ENCODE measurements around the gene ZNF507. TPM values are rescaled to one million over a fixed set of nuclear protein-coding genes. Genes with fewer than 3 reads are reported as not detected.
A peak's percentile ranks its signal among the peaks of the same experiment; 100 is the strongest.
"Not testable (repeated sequence)": the region's sequence is repeated elsewhere in the genome, so short reads cannot be mapped to it uniquely, and the experiment has no call there.

Gene ZNF507
- total RNA-seq, 1 donor from 2014 or later, result 13.7 TPM

GRCh38 chr19:32359581-32359980 lies 14.2 kb downstream of the ZNF507 start:
- no peak for ATAC-seq (ENCODE audit: poor library complexity)
- no peak for DNase-seq
- intact Hi-C loops (cut with DNase I), result no loop called here

- intact Hi-C loops (cut with DNase I), result no loop called here
- DNase-seq (no peak), ATAC-seq (ENCODE audit: poor library complexity) (no peak)
Observed at GRCh38 chr19:32361574-32362317, 16.3 kb downstream of the ZNF507 start.

- no peak for ATAC-seq (ENCODE audit: poor library complexity)
- intact Hi-C loops (cut with DNase I), result no loop called here
- DNase-seq, result no peak
Observed at GRCh38 chr19:32362318-32362691, 16.9 kb downstream of the ZNF507 start.

- no peak for DNase-seq
- ATAC-seq (ENCODE audit: poor library complexity), result peak; percentile 73
- intact Hi-C loops (cut with DNase I), result no loop called here
Observed at GRCh38 chr19:32363175-32363574, 17.8 kb downstream of the ZNF507 start.

- ATAC-seq (ENCODE audit: poor library complexity) (peak; percentile 30), DNase-seq (no peak)
- intact Hi-C loops (cut with DNase I), result no loop called here
Observed at GRCh38 chr19:32363632-32364031, 18.2 kb downstream of the ZNF507 start.

- intact Hi-C loops (cut with DNase I), result no loop called here
- ATAC-seq (ENCODE audit: poor library complexity), result peak; percentile 64
Observed at GRCh38 chr19:32364040-32364439, 18.6 kb downstream of the ZNF507 start.

GRCh38 chr19:32367063-32367462 lies 21.7 kb downstream of the ZNF507 start:
- intact Hi-C loops (cut with DNase I), result no loop called here
- no peak for DNase-seq
- no peak for ATAC-seq (ENCODE audit: poor library complexity)

More at GRCh38 chr19:32364040-32364439, 18.6 kb downstream of the ZNF507 start:
- no peak for DNase-seq

- ATAC-seq (ENCODE audit: poor library complexity) (peak; percentile 20), DNase-seq (no peak)
- intact Hi-C loops (cut with DNase I), result no loop called here
Observed at GRCh38 chr19:32367948-32368536, 22.6 kb downstream of the ZNF507 start.

GRCh38 chr19:32368787-32369186 lies 23.4 kb downstream of the ZNF507 start:
- DNase-seq, result no peak
- intact Hi-C loops (cut with DNase I), result no loop called here
- no peak for ATAC-seq (ENCODE audit: poor library complexity)

GRCh38 chr19:32372726-32373517 lies 27.5 kb downstream of the ZNF507 start:
- intact Hi-C loops (cut with DNase I), result no loop called here
- DNase-seq (no peak), ATAC-seq (ENCODE audit: poor library complexity) (no peak)

GRCh38 chr19:32373585-32374295 lies 28.3 kb downstream of the ZNF507 start:
- intact Hi-C loops (cut with DNase I), result no loop called here
- DNase-seq (no peak), ATAC-seq (ENCODE audit: poor library complexity) (peak; percentile 90)

GRCh38 chr19:32374362-32374761 lies 29.0 kb downstream of the ZNF507 start:
- ATAC-seq (ENCODE audit: poor library complexity); DNase-seq; intact Hi-C loops (cut with DNase I): not testable (repeated sequence)

GRCh38 chr19:32377088-32377487 lies 31.7 kb downstream of the ZNF507 start:
- intact Hi-C loops (cut with DNase I); ATAC-seq (ENCODE audit: poor library complexity); DNase-seq: not testable (repeated sequence)

- ATAC-seq (ENCODE audit: poor library complexity) (no peak), DNase-seq (no peak)
- intact Hi-C loops (cut with DNase I), result no loop called here
Observed at GRCh38 chr19:32380269-32380668, 34.9 kb downstream of the ZNF507 start.

- ATAC-seq (ENCODE audit: poor library complexity), result no peak
- intact Hi-C loops (cut with DNase I), result no loop called here
- no peak for DNase-seq
Observed at GRCh38 chr19:32387701-32388392, 42.4 kb downstream of the ZNF507 start.

GRCh38 chr19:32388393-32388855 lies 43.0 kb downstream of the ZNF507 start:
- intact Hi-C loops (cut with DNase I), result no loop called here
- DNase-seq (no peak), ATAC-seq (ENCODE audit: poor library complexity) (no peak)

- DNase-seq (no peak), ATAC-seq (ENCODE audit: poor library complexity) (no peak)
- intact Hi-C loops (cut with DNase I), result no loop called here
Observed at GRCh38 chr19:32392901-32393300, 47.5 kb downstream of the ZNF507 start.

GRCh38 chr19:32396046-32396652 lies 50.7 kb downstream of the ZNF507 start:
- ATAC-seq (ENCODE audit: poor library complexity), result no peak
- no peak for DNase-seq
- intact Hi-C loops (cut with DNase I), result no loop called here
